Measurements from ENCODE around the gene FADS2. TPM values are rescaled to one million over a fixed set of nuclear protein-coding genes. Genes with fewer than 3 reads are reported as not detected.

The FADS2 gene
- total RNA-seq, 6 experiments from 2014 or later: 56.0 to 105 (median 81.1) TPM

- Mint-ChIP-seq H3K4me1 (ENCODE audit: low read depth) (peaks cover 44% of the 10 kb centered on the region), H3K4me3 (peak overlapping the region; percentile 91), H3K9me3 (no peaks in the 10 kb centered on the region), H3K27me3 (ENCODE audit: insufficient read depth) (peaks cover 2% of the 10 kb centered on the region), H3K27ac (no peak overlapping the region), H3K36me3 (ENCODE audit: low read depth) (no peaks in the 10 kb centered on the region)
- TF ChIP-seq, protein P1, sequence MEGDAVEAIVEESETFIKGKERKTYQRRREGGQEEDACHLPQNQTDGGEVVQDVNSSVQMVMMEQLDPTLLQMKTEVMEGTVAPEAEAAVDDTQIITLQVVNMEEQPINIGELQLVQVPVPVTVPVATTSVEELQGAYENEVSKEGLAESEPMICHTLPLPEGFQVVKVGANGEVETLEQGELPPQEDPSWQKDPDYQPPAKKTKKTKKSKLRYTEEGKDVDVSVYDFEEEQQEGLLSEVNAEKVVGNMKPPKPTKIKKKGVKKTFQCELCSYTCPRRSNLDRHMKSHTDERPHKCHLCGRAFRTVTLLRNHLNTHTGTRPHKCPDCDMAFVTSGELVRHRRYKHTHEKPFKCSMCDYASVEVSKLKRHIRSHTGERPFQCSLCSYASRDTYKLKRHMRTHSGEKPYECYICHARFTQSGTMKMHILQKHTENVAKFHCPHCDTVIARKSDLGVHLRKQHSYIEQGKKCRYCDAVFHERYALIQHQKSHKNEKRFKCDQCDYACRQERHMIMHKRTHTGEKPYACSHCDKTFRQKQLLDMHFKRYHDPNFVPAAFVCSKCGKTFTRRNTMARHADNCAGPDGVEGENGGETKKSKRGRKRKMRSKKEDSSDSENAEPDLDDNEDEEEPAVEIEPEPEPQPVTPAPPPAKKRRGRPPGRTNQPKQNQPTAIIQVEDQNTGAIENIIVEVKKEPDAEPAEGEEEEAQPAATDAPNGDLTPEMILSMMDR (IDR thresholded peaks at IDR 0.05): no peak
- DNase-seq: no peak
These were observed 1.7 kb downstream of the FADS2 start for GRCh38 chr11:61829806-61830205.

DNA sequence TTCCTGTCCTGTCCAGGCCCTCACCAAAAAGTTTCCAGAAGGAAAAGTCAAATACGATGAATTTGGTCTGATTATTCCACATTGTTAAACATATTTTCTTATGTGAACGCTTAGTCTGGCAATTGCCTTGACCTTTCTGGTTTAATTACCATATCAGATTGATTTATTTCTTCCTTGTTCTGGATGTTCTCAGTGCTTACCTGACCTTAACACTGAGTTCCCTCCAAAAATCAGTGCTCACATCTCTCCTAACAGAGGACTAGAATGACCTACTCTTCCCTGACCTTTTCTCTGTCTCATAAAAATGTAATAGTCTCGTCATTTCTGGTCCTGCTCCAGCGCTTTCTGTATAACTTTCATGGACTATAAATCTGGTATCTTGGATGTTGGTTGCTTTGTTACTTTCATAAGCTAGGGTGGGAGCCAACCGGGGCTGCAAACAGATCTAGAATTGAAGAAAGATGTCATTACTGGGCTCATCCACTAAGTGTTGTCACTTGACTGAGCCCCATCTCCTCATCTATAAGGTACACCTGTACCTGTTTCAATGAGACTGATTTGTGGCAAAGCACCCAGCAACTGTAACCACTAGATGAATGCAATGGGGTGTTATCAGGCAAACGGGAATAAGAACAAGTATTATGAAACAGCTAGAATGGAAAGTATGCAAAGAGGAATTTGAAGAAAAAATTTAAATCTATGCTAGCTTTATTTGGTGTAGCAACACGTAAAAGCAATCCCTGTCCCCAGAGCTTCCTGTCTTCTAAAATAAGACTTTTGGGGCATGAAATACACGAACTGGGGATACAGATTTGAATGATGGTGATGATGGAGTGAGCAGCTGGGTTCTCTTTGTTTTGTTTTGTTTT is 2.4 kb downstream of the FADS2 start:
- Mint-ChIP-seq H3K4me1 (ENCODE audit: low read depth) (peaks cover 51% of the 10 kb centered on the region), H3K27ac (peak overlapping the region; percentile 63), H3K27me3 (ENCODE audit: insufficient read depth) (peaks cover 2% of the 10 kb centered on the region), H3K4me3 (peak overlapping the region; percentile 39), H3K9me3 (no peaks in the 10 kb centered on the region), H3K36me3 (ENCODE audit: low read depth) (no peaks in the 10 kb centered on the region)
- TF ChIP-seq, protein P1 (IDR thresholded peaks at IDR 0.05): no peak
- DNase-seq: peak; percentile 31

- TF ChIP-seq, protein P1 (IDR thresholded peaks at IDR 0.05): no peak
- DNase-seq: no peak
- H3K4me1 Mint-ChIP-seq (ENCODE audit: low read depth): peaks cover 50% of the 10 kb centered on the region
- no peaks in the 10 kb centered on the region for H3K36me3 Mint-ChIP-seq (ENCODE audit: low read depth)
- no peaks in the 10 kb centered on the region for H3K9me3 Mint-ChIP-seq
- peaks cover 2% of the 10 kb centered on the region for H3K27me3 Mint-ChIP-seq (ENCODE audit: insufficient read depth)
- H3K27ac Mint-ChIP-seq: no peak overlapping the region
- H3K4me3 Mint-ChIP-seq: no peak overlapping the region
These were observed 4.1 kb downstream of the FADS2 start for GRCh38 chr11:61832207-61832606.

- Mint-ChIP-seq H3K27me3 (ENCODE audit: insufficient read depth) (peaks cover 2% of the 10 kb centered on the region), H3K9me3 (no peaks in the 10 kb centered on the region), H3K4me1 (ENCODE audit: low read depth) (peaks cover 47% of the 10 kb centered on the region), H3K27ac (no peak overlapping the region), H3K36me3 (ENCODE audit: low read depth) (no peaks in the 10 kb centered on the region), H3K4me3 (no peak overlapping the region)
- DNase-seq: no peak
- TF ChIP-seq, protein P1 (IDR thresholded peaks at IDR 0.05): no peak
These were observed 4.7 kb downstream of the FADS2 start for GRCh38 chr11:61832754-61833153.

DNA sequence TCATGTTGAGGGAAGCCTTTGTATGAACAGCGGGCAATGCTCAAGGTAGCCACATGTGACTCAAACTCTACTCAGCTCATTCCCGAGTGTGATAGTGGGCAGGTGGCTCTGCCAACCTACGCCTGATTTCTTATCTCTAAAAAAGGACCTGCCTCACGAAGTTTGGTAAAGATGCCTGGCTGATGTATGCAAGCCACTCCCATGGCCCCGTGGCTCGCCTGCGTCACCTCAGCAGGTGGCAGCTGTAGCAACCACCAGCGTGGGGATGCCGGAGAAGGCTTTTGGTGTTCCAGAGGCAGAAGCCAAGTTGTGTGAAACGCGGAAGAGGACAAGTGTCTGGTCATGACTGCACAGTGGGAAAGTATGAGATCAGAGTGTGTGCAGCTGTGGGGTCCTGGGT is 5.4 kb downstream of the FADS2 start:
- Mint-ChIP-seq H3K36me3 (ENCODE audit: low read depth) (no peaks in the 10 kb centered on the region), H3K9me3 (no peaks in the 10 kb centered on the region), H3K27ac (no peak overlapping the region), H3K4me3 (no peak overlapping the region), H3K27me3 (ENCODE audit: insufficient read depth) (peaks cover 2% of the 10 kb centered on the region), H3K4me1 (ENCODE audit: low read depth) (peaks cover 47% of the 10 kb centered on the region)
- TF ChIP-seq, protein P1 (IDR thresholded peaks at IDR 0.05): no peak
- DNase-seq: no peak
